SK-N-SH (cell line): ENCODE data around the gene DLL4. TPM values are rescaled to one million over a fixed set of nuclear protein-coding genes. Genes with fewer than 3 reads are reported as not detected.

Experiments
- CTCF ChIA-PET: fragments of 300-600, 350-600 bp; formaldehyde crosslinking; extraction: SDS; loops from one replicate; lab custom pipeline; 2021; lab: Yijun Ruan, JAX
- POLR2A ChIA-PET: fragments of 350-600 bp; sonication (Branson Sonifier 250); formaldehyde crosslinking; extraction: SDS; loops from one replicate; lab custom pipeline; 2020; ENCODE audit warnings: antibody characterized with exemption, inconsistent platforms; lab: Yijun Ruan, JAX
- DNase-seq: peaks from one replicate; pipeline ENCODE4 v3.0.0; 2012
- H2AFZ ChIP-seq: fragments of 200-600 bp; sonication (generic); 2 replicates; pipeline ENCODE4 v1.8.1; 2016; ENCODE audit warnings: antibody characterized with exemption, mild to moderate bottlenecking, low read depth
- H3F3A ChIP-seq: fragments of 200-600 bp; sonication (generic); replicated peaks from 2 replicates; pipeline ENCODE3; 2016; ENCODE audit warnings: antibody characterized with exemption, mild to moderate bottlenecking; ENCODE audit not compliant: insufficient read depth
- H3K27ac ChIP-seq, 2 experiments: fragments of 200-500 bp in 1 of 2; fragments of 200-600 bp in 1 of 2; sonication (Bioruptor generic) in 1 of 2; sonication (generic), shearing (Covaris generic) in 1 of 2; 2 replicates each; pipeline versions ENCODE4 v1.5.1 to v1.6.1; 2014 to 2016; ENCODE audit warnings: low read depth in 2 of 2, inconsistent platforms in 1 of 2, low read length in 1 of 2, mild to moderate bottlenecking in 1 of 2, mixed read lengths in 1 of 2
- H3K27me3 ChIP-seq: fragments of 200-600 bp; sonication (generic), shearing (Covaris generic); 2 replicates; pipeline ENCODE4 v1.6.1; 2016; ENCODE audit warnings: mixed run types; ENCODE audit not compliant: insufficient read depth
- H3K36me3 ChIP-seq, 2 experiments: fragments of 200-500 bp in 1 of 2; fragments of 200-600 bp in 1 of 2; sonication (Bioruptor generic) in 1 of 2; sonication (generic) in 1 of 2; replicated peaks in 1 of 2; 2 replicates each; pipeline versions ENCODE3 to v1.5.1; 2014 to 2016; ENCODE audit warnings: low read length in 1 of 2, mild to moderate bottlenecking in 1 of 2; ENCODE audit not compliant: insufficient read depth in 2 of 2, control insufficient read depth in 1 of 2
- H3K4me1 ChIP-seq, 2 experiments: fragments of 200-500 bp in 1 of 2; fragments of 200-600 bp in 1 of 2; sonication (Bioruptor generic) in 1 of 2; sonication (generic), shearing (Covaris generic) in 1 of 2; 2 replicates each; pipeline versions ENCODE4 v1.5.1 to v1.6.1; 2014 to 2016; ENCODE audit warnings: low read depth in 1 of 2, low read length in 1 of 2, mixed run types in 1 of 2; ENCODE audit not compliant: insufficient read depth in 2 of 2, control insufficient read depth in 1 of 2
- H3K4me2 ChIP-seq: fragments of 200-600 bp; sonication (generic), shearing (Covaris generic); 2 replicates; pipeline ENCODE4 v1.6.1; 2017; ENCODE audit warnings: mixed run types
- H3K4me3 ChIP-seq, 2 experiments: fragments of 200-500 bp in 1 of 2; fragments of 200-600 bp in 1 of 2; sonication (Bioruptor generic) in 1 of 2; sonication (generic), shearing (Covaris generic) in 1 of 2; 2 replicates each; pipeline versions ENCODE4 v1.5.1 to v1.8.1; 2014 to 2016; ENCODE audit warnings: low read depth in 2 of 2, inconsistent platforms in 1 of 2, low read length in 1 of 2, mild to moderate bottlenecking in 1 of 2, mixed read lengths in 1 of 2, moderate library complexity in 1 of 2
- H3K79me2 ChIP-seq: fragments of 200-600 bp; sonication (generic); 2 replicates; pipeline ENCODE4 v1.8.1; 2017; ENCODE audit warnings: mild to moderate bottlenecking; ENCODE audit not compliant: insufficient read depth
- H3K9ac ChIP-seq: fragments of 200-600 bp; sonication (generic); 2 replicates; pipeline ENCODE4 v1.6.1; 2017; ENCODE audit warnings: mixed run types
- H3K9me2 ChIP-seq: fragments of 200-600 bp; sonication (generic); 2 replicates; pipeline ENCODE4 v1.6.1; 2017; ENCODE audit warnings: mixed run types
- H3K9me3 ChIP-seq: fragments of 200-600 bp; sonication (generic); 2 replicates; pipeline ENCODE4 v1.6.1; 2017; ENCODE audit warnings: mixed run types, mild to moderate bottlenecking, moderate library complexity
- H4K20me1 ChIP-seq: fragments of 200-600 bp; sonication (generic); 2 replicates; pipeline ENCODE4 v1.6.1; 2017; ENCODE audit warnings: mild to moderate bottlenecking, mixed run types; ENCODE audit not compliant: insufficient read depth
- FOXJ3 ChIP-seq: sonication (generic); formaldehyde crosslinking; IDR thresholded peaks from 2 replicates; pipeline ENCODE4 v1.5.1; 2020; ENCODE audit warnings: mild to moderate bottlenecking, missing genetic modification reagents
- RAD21 ChIP-seq: IDR thresholded peaks from 2 replicates; pipeline ENCODE4 v1.6.1; 2012; ENCODE audit warnings: mild to moderate bottlenecking, low read length
- SMC3 ChIP-seq: IDR thresholded peaks from 2 replicates; pipeline ENCODE4 v1.6.1; 2012; ENCODE audit warnings: low read depth, low read length, improper control_type of control experiment
- TAF1 ChIP-seq: IDR thresholded peaks from 2 replicates; pipeline ENCODE4 v1.6.1; 2012; ENCODE audit warnings: low read depth, mild to moderate bottlenecking, low read length, moderate library complexity, borderline replicate concordance
- TCF12 ChIP-seq: IDR thresholded peaks from 2 replicates; pipeline ENCODE4 v1.4.0; 2012
- WGBS: methylation state at CpG from one replicate; pipeline ENCODE4 v1.1.6; 2017; ENCODE audit warnings: low lambda C conversion rate; 5-methylcytosine and 5-hydroxymethylcytosine counted together
- polyA plus RNA-seq, 3 experiments: library from polyadenylated mRNA; depleted of rRNA; stranded (reverse); fragments of >200 nt; gene quantifications; 2 replicates each; pipeline ENCODE4 v1.2.3, GENCODE V29; 2012
- TF ChIP-seq, protein P1 (sequence below): IDR thresholded peaks from 2 replicates; pipeline ENCODE4 v1.4.0; 2012; ENCODE audit warnings: low read depth, borderline replicate concordance
- TF ChIP-seq, protein P2 (sequence below): fragments of 200-600 bp; sonication (generic); IDR thresholded peaks from 2 replicates; pipeline ENCODE4 v1.6.1; 2017; ENCODE audit warnings: antibody characterized with exemption, mild to moderate bottlenecking, moderate library complexity
- TF ChIP-seq, protein P3 (sequence below): IDR thresholded peaks from 2 replicates; pipeline ENCODE4; 2012

The DLL4 gene
- polyA plus RNA-seq, 1 of the 3 experiments (the other 2 are of a cell fraction): 0.03 TPM

DNA sequence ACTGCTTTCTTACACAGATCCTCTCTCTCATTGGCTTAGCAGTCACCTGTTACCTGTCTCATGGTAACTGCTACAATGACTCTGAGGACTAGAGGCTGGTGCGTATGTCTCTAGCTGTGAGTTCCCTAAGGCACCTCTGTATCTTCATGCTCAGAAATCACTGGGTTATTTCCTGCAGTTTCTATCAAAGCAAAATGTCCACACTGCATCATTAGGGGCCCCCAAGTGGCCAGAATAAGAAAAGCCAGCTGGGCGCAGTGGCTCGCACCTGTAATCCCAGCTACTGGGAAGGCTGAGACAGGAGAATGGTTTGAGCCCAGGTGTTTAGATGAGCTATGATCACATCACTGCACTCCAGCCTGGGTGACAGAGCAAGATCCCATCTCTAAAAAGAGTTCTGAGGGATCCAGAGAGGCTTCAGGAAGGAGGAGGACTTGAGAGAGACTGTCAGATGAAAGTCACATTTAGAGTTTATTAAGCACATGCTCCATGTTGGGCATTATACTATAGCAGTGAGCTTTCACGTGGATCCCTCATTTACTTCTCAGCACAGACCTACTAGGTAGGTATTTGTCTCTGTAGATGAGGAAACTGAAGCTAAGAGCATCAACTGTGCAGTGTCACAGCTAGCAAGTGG is 37.2 kb upstream of the DLL4 start:
- Histone ChIP-seq H3K79me2 (peaks cover 23% of the 10 kb centered on the region), H2AFZ (no peak overlapping the region), H3K36me3 (peaks cover 3 to 4% of the 10 kb centered on the region in 2 experiments), H3K9me3 (no peaks in the 10 kb centered on the region), H3K4me1 (peaks cover 0 to 14% of the 10 kb centered on the region in 2 experiments; a peak in 1 of 4 replicates), H3K27me3 (no peaks in the 10 kb centered on the region), H3K9me2 (no peaks in the 10 kb centered on the region), H3F3A (peaks cover 4% of the 10 kb centered on the region), H3K27ac (no peak overlapping the region), H3K9ac (no peak overlapping the region), H4K20me1 (peaks cover 6% of the 10 kb centered on the region; the same call in 1 of the 2 replicates), H3K4me3 (no peak overlapping the region; a peak in 1 of 4 replicates), H3K4me2 (no peak overlapping the region)
- CTCF ChIA-PET: interaction anchor here (0.6 to 23.8 kb wide), 31 partner anchors 9 to 303 kb away, joined by 3 to 675 read pairs (median 5); partner anchors contain the start of genes DLL4, DNAJC17, RHOV and SPINT1
- POLR2A ChIA-PET: interaction anchor here (1.1 to 1.4 kb wide), 2 partner anchors 18 to 33 kb away, joined by 7 to 12 read pairs; partner anchors contain the start of gene RHOV
- DNase-seq: peak; percentile 64
- WGBS: 8% methylated on average over 4 of the region's 4 CpGs
- TF ChIP-seq TCF12 (peak; percentile 8; the same call in 1 of the 2 replicates), SMC3 (peak; percentile 74), RAD21 (peak; percentile 81)
- TF ChIP-seq, protein P1, sequence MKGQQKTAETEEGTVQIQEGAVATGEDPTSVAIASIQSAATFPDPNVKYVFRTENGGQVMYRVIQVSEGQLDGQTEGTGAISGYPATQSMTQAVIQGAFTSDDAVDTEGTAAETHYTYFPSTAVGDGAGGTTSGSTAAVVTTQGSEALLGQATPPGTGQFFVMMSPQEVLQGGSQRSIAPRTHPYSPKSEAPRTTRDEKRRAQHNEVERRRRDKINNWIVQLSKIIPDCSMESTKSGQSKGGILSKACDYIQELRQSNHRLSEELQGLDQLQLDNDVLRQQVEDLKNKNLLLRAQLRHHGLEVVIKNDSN: no peak
- TF ChIP-seq, protein P2, sequence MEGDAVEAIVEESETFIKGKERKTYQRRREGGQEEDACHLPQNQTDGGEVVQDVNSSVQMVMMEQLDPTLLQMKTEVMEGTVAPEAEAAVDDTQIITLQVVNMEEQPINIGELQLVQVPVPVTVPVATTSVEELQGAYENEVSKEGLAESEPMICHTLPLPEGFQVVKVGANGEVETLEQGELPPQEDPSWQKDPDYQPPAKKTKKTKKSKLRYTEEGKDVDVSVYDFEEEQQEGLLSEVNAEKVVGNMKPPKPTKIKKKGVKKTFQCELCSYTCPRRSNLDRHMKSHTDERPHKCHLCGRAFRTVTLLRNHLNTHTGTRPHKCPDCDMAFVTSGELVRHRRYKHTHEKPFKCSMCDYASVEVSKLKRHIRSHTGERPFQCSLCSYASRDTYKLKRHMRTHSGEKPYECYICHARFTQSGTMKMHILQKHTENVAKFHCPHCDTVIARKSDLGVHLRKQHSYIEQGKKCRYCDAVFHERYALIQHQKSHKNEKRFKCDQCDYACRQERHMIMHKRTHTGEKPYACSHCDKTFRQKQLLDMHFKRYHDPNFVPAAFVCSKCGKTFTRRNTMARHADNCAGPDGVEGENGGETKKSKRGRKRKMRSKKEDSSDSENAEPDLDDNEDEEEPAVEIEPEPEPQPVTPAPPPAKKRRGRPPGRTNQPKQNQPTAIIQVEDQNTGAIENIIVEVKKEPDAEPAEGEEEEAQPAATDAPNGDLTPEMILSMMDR: peak; percentile 86

DNA sequence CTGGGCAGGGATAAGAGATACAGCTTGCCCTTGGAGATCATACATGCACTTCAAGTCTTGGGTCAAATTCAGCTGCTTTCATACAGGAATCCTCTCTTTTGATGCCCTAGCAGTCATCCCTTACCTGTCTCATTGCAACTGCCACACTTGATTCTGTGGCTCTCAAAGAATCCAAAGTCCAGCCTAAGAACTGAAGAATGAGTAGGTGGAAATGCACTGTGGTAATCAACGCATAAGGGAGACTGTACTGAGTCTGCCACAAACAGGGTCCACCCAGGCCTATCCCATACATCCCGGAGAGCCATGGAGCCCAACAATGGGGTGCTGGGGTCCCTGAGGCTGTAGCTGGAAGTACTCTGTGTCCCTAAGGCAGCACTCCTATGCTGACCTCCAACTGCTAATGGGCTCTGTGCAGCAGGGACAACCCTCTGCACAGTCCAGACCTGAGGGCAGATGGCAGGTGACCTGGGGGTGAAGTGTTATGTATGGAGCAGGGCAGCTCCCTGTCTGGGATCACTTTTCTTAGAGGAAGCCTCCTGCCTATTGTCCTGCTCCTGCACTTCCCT is 36.6 kb upstream of the DLL4 start:
- WGBS: 83% methylated on average over 1 of the region's 2 CpGs
- H3K4me3 ChIP-seq: no peak overlapping the region
- no peak overlapping the region for H3K9ac ChIP-seq
- H3K27me3 ChIP-seq: no peaks in the 10 kb centered on the region
- no peak overlapping the region for H2AFZ ChIP-seq
- H3K9me2 ChIP-seq: no peaks in the 10 kb centered on the region
- peaks cover 6 to 9% of the 10 kb centered on the region in 2 experiments for H3K36me3 ChIP-seq
- peaks cover 0 to 14% of the 10 kb centered on the region in 2 experiments; a peak in 1 of 4 replicates for H3K4me1 ChIP-seq
- H4K20me1 ChIP-seq: peaks cover 6% of the 10 kb centered on the region; the same call in 1 of the 2 replicates
- ChIA-PET POLR2A (interaction anchor here (1.1 to 1.4 kb wide), 2 partner anchors 19 to 34 kb away, joined by 7 to 12 read pairs; partner anchors contain the start of gene RHOV), CTCF (interaction anchor here (0.6 to 23.8 kb wide), 29 partner anchors 8 to 304 kb away, joined by 3 to 675 read pairs (median 5); partner anchors contain the start of genes DLL4, DNAJC17, RHOV and SPINT1)
- no peaks in the 10 kb centered on the region for H3K9me3 ChIP-seq
- H3K4me2 ChIP-seq: no peak overlapping the region
- H3K79me2 ChIP-seq: peaks cover 29% of the 10 kb centered on the region
- no peak for DNase-seq
- no peak overlapping the region for H3K27ac ChIP-seq
- H3F3A ChIP-seq: peaks cover 10% of the 10 kb centered on the region
- TF ChIP-seq, protein P3, sequence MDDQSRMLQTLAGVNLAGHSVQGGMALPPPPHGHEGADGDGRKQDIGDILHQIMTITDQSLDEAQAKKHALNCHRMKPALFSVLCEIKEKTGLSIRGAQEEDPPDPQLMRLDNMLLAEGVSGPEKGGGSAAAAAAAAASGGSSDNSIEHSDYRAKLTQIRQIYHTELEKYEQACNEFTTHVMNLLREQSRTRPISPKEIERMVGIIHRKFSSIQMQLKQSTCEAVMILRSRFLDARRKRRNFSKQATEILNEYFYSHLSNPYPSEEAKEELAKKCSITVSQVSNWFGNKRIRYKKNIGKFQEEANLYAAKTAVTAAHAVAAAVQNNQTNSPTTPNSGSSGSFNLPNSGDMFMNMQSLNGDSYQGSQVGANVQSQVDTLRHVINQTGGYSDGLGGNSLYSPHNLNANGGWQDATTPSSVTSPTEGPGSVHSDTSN: no peak
- TF ChIP-seq FOXJ3 (CRISPR knock-in tag): no peak
- no peak for TF ChIP-seq TAF1
